ENCODE results near the gene RTN4RL2.

The RTN4RL2 gene

GRCh38 chr11:57460022-57460757, at the start of gene RTN4RL2:
Gene RTN4RL2, plus strand, starts transcription at chr11:57460528. Its CDS starts 338 bp downstream, at chr11:57460866.
- TF ChIP-seq ELF4 (IDR thresholded peaks at IDR 0.05) (no peak), ARNT (IDR thresholded peaks at IDR 0.05) (no peak), SP1 (IDR thresholded peaks at IDR 0.05) (no peak), CTBP1 (IDR thresholded peaks at IDR 0.05; ENCODE audit: borderline replicate concordance) (no peak), FOXM1 (IDR thresholded peaks at IDR 0.05; ENCODE audit: borderline replicate concordance) (no peak), BHLHE40 (IDR thresholded peaks at IDR 0.05; ENCODE audit: borderline replicate concordance) (no peak), HDGF (IDR thresholded peaks at IDR 0.05; ENCODE audit: borderline replicate concordance) (no peak), TARDBP (IDR thresholded peaks at IDR 0.05) (no peak), L3MBTL2 (conservative IDR thresholded peaks at IDR 0.05) (no peak; the same call in 1 of the 2 replicates), FOXK2 (IDR thresholded peaks at IDR 0.05) (no peak), SUZ12 (IDR thresholded peaks at IDR 0.05) (no peak), FOXA1 (IDR thresholded peaks at IDR 0.05) (no peak), NFRKB (IDR thresholded peaks at IDR 0.05) (no peak)
- TF ChIP-seq, protein P1, sequence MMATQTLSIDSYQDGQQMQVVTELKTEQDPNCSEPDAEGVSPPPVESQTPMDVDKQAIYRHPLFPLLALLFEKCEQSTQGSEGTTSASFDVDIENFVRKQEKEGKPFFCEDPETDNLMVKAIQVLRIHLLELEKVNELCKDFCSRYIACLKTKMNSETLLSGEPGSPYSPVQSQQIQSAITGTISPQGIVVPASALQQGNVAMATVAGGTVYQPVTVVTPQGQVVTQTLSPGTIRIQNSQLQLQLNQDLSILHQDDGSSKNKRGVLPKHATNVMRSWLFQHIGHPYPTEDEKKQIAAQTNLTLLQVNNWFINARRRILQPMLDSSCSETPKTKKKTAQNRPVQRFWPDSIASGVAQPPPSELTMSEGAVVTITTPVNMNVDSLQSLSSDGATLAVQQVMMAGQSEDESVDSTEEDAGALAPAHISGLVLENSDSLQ (IDR thresholded peaks at IDR 0.05), result no peak

GRCh38 chr11:57413681-57414080, 46.6 kb upstream of the RTN4RL2 start:
- CTCF ChIA-PET, result no interaction called here
- TF ChIP-seq ZNF384 (IDR thresholded peaks at IDR 0.05) (no peak), TARDBP (IDR thresholded peaks at IDR 0.05) (no peak), SP1 (IDR thresholded peaks at IDR 0.05) (no peak), ARNT (IDR thresholded peaks at IDR 0.05) (no peak), L3MBTL2 (conservative IDR thresholded peaks at IDR 0.05) (no peak), HDGF (IDR thresholded peaks at IDR 0.05; ENCODE audit: borderline replicate concordance) (no peak), FOXA1 (IDR thresholded peaks at IDR 0.05) (no peak), FOXK2 (IDR thresholded peaks at IDR 0.05) (no peak), BHLHE40 (IDR thresholded peaks at IDR 0.05; ENCODE audit: borderline replicate concordance) (no peak), NFRKB (IDR thresholded peaks at IDR 0.05) (no peak)
- TF ChIP-seq, protein P1 (IDR thresholded peaks at IDR 0.05), result no peak
- DNase-seq (ENCODE audit: extremely low spot score), result no peak
- POLR2A ChIA-PET, result no interaction called here

More at GRCh38 chr11:57460022-57460757, at the start of gene RTN4RL2:
- peak; percentile 79 for DNase-seq (ENCODE audit: extremely low spot score)
- ChIA-PET POLR2A (interaction anchor here (0.9 to 1.1 kb wide), 3 partner anchors 12 to 71 kb away, joined by 3 to 5 read pairs (median 5); partner anchors contain the start of gene TIMM10), CTCF (interaction anchor here (0.6 to 1.8 kb wide), 6 partner anchors 20 to 112 kb away, joined by 3 to 12 read pairs (median 4); no protein-coding TSS in a partner anchor)

DNA sequence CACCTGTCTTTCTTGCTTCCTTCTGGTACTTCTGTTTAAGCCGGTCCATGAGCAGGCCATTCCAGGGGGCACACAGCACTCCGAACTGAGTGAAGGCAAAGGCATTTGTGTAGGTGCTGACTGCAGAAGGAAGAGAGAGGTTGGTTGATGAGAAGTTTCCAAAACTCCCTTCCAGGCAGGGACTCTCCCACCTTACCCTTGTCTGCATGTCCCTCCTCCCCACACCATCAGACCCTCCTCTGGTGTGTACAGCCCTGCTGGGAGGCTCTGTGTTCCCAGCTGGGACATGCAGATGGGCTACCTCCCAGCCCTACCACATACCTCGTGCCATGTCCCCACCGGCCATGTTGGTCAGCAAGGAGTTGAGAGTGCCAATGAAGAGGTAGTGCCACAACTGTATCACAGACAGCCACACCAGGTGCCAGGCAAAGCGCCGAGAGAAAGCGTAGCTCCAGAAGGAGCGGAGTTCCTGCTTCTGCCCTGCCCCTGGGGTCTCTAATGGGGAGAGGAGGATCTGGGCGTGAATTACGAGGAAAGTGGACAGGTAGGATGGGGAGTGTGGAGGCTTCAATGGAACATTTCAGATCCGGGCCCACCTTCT, 45.6 kb upstream of the RTN4RL2 start:
- CTCF ChIA-PET, result interaction anchor here (0.6 kb wide), 1 partner anchor 43 kb away, joined by 3 read pairs; no protein-coding TSS in a partner anchor
- DNase-seq (ENCODE audit: extremely low spot score), result no peak
- POLR2A ChIA-PET, result no interaction called here
- TF ChIP-seq SUZ12 (IDR thresholded peaks at IDR 0.05), result no peak
- TF ChIP-seq FOXM1 (IDR thresholded peaks at IDR 0.05; ENCODE audit: borderline replicate concordance), result no peak
- TF ChIP-seq ZNF384 (IDR thresholded peaks at IDR 0.05), result no peak
- TF ChIP-seq ELF4 (IDR thresholded peaks at IDR 0.05), result no peak
- TF ChIP-seq LEF1 (IDR thresholded peaks at IDR 0.05; ENCODE audit: borderline replicate concordance), result no peak
- TF ChIP-seq FOXA1 (IDR thresholded peaks at IDR 0.05), result no peak
- TF ChIP-seq, protein P1 (IDR thresholded peaks at IDR 0.05), result no peak
- no peak for TF ChIP-seq FOXK2 (IDR thresholded peaks at IDR 0.05)
- no peak for TF ChIP-seq L3MBTL2 (conservative IDR thresholded peaks at IDR 0.05)
- TF ChIP-seq BHLHE40 (IDR thresholded peaks at IDR 0.05; ENCODE audit: borderline replicate concordance), result no peak
- TF ChIP-seq CTBP1 (IDR thresholded peaks at IDR 0.05; ENCODE audit: borderline replicate concordance), result no peak
- no peak for TF ChIP-seq ARNT (IDR thresholded peaks at IDR 0.05)

GRCh38 chr11:57416436-57416835, 43.9 kb upstream of the RTN4RL2 start:
- TF ChIP-seq TARDBP (IDR thresholded peaks at IDR 0.05) (no peak), SP1 (IDR thresholded peaks at IDR 0.05) (no peak), L3MBTL2 (conservative IDR thresholded peaks at IDR 0.05) (no peak), FOXA1 (IDR thresholded peaks at IDR 0.05) (no peak), FOXK2 (IDR thresholded peaks at IDR 0.05) (no peak), NFRKB (IDR thresholded peaks at IDR 0.05) (no peak), BHLHE40 (IDR thresholded peaks at IDR 0.05; ENCODE audit: borderline replicate concordance) (no peak), HDGF (IDR thresholded peaks at IDR 0.05; ENCODE audit: borderline replicate concordance) (no peak), FOXM1 (IDR thresholded peaks at IDR 0.05; ENCODE audit: borderline replicate concordance) (no peak), ELF4 (IDR thresholded peaks at IDR 0.05) (no peak), LEF1 (IDR thresholded peaks at IDR 0.05; ENCODE audit: borderline replicate concordance) (no peak)
- TF ChIP-seq, protein P1 (IDR thresholded peaks at IDR 0.05), result no peak
- ChIA-PET CTCF (interaction anchor here (0.9 to 1.1 kb wide), 2 partner anchors 68 to 77 kb away, joined by 3 read pairs; no protein-coding TSS in a partner anchor), POLR2A (no interaction called here)
- DNase-seq (ENCODE audit: extremely low spot score), result no peak

GRCh38 chr11:57417056-57417455, 43.3 kb upstream of the RTN4RL2 start:
- ChIA-PET POLR2A (no interaction called here), CTCF (interaction anchor here (0.9 to 1.1 kb wide), 2 partner anchors 67 to 77 kb away, joined by 3 read pairs; no protein-coding TSS in a partner anchor)
- no peak for TF ChIP-seq TARDBP (IDR thresholded peaks at IDR 0.05)
- no peak for TF ChIP-seq LEF1 (IDR thresholded peaks at IDR 0.05; ENCODE audit: borderline replicate concordance)
- TF ChIP-seq ELF4 (IDR thresholded peaks at IDR 0.05), result no peak
- no peak for TF ChIP-seq L3MBTL2 (conservative IDR thresholded peaks at IDR 0.05)
- no peak for TF ChIP-seq NFRKB (IDR thresholded peaks at IDR 0.05)
- TF ChIP-seq ARNT (IDR thresholded peaks at IDR 0.05), result no peak
- no peak for DNase-seq (ENCODE audit: extremely low spot score)

All from HEK293T (cell line).